Activated CD4-positive, CD25-positive, alpha-beta regulatory T cell (primary cell): ENCODE results near the gene ABCD1.
"Not testable (repeated sequence)": the region's sequence is repeated elsewhere in the genome, so short reads cannot be mapped to it uniquely, and the experiment has no call there.

Source experiments
- DNase-seq, 4 experiments: peaks; one replicate each; lab custom pipeline; 2025; lab: John Stamatoyannopoulos, UW

Gene ABCD1

DNA sequence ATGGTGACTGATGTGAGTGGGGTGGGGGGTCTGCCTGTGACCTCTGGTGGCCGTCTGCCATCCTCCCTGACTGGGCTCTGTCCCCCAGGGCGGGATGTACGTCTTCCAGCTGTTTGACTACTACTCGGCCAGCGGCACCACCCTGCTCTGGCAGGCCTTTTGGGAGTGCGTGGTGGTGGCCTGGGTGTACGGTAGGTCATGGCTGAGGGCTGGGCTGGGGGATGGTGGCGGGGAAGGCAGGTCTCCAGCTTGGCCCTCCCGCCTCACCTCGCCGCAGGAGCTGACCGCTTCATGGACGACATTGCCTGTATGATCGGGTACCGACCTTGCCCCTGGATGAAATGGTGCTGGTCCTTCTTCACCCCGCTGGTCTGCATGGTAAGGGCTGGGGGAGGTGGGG is 30.4 kb upstream of the ABCD1 start:
- not testable (repeated sequence) for DNase-seq

DNA sequence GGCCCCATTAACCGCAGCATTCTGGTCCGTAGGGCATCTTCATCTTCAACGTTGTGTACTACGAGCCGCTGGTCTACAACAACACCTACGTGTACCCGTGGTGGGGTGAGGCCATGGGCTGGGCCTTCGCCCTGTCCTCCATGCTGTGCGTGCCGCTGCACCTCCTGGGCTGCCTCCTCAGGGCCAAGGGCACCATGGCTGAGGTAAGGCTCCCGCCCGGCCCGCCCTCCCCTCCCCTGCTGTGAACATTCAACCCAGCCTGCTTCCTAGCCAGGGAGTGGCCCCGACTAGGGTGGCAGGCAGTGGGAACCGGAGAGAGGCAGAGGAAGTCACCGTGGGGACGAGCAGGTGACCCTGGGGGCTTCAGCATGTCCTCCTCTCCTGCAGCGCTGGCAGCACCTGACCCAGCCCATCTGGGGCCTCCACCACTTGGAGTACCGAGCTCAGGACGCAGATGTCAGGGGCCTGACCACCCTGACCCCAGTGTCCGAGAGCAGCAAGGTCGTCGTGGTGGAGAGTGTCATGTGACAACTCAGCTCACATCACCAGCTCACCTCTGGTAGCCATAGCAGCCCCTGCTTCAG is 29.9 kb upstream of the ABCD1 start:
- no peak for DNase-seq

- DNase-seq: no peak
Observed at GRCh38 chrX:153696100-153696499, 28.6 kb upstream of the ABCD1 start.

GRCh38 chrX:153696538-153696937 is 28.1 kb upstream of the ABCD1 start:
- DNase-seq: not testable (repeated sequence)

- not testable (repeated sequence) for DNase-seq
Observed at GRCh38 chrX:153696986-153697722, 27.5 kb upstream of the ABCD1 start.

DNA sequence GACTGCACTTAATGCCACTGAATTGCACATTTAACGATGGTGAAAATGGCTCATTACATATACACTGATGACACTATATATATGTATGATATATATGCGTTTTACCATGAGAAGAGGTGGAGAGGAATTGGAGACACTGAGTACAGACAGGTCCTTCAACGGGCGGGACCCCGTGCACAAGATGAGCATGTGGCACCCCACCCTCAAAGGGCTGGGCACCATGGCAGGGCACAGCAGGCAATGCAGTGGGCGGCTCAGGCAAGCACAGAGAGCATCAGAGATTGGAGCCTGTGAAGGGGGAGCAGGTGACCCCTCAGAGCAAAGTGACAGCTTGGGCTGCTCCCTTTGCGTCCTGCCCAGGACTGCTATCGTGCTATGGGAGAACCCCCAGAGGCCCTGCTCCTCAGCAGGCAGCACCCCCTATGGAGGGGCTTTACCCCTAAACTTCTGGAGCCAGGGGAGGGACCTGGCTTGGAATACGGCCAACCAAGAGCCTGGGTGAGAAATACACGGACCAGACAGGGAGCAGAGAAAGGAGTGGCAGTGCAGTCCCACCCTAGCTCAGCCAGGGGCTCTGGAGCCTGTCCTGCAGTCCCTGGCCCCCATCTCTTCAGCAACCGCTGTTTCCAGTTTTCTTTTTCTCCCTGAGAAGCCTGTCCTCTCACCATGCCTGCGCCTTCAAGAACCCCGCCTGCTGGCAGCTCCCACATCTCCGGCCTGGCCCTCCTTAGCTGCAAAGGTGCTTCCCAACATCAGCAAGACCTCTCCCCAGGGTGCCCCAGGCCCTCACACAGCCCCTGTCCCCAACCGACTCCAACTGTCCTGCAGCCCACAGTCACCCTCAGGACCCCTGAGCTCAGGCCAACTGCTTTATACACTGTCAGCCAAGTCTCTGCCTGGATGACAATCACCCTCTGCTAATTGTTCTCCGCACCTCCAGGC is 26.5 kb upstream of the ABCD1 start:
- no peak for DNase-seq

DNA sequence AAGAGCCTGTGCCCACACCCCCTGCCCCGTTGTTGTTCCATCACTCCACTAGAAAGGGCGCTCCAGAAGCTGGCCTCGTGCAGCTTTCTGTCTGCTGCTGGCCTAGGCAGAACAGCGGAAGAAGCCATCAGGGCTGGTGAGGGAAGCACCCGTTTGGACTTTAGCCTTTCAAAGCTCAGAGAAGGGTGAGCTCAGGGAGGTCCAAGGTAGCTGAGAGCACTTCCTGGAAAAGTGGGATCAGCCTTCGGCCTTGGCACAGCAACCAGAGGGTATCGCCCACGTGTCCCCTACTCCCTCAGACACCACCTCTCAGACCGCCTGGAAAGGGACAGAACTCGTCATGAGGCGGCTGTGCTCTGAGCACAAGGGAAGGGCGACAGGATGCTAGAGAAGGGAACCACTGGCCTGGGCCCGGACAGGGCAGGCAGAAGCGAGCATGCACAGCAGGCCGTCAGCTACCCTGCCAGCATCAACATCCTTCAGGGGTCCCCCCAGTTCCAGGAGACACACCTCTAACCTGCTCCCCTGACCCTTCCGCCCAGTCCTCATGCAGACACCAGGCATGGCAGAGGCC is 25.4 kb upstream of the ABCD1 start:
- DNase-seq: not testable (repeated sequence)

- not testable (repeated sequence) for DNase-seq
Observed at GRCh38 chrX:153699784-153700371, 24.8 kb upstream of the ABCD1 start.

- DNase-seq: no peak
Observed at GRCh38 chrX:153700376-153700945, 24.2 kb upstream of the ABCD1 start.

GRCh38 chrX:153700967-153701366 is 23.7 kb upstream of the ABCD1 start:
- DNase-seq: no peak

- DNase-seq: no peak
Observed at GRCh38 chrX:153701706-153702105, 22.9 kb upstream of the ABCD1 start.

DNA sequence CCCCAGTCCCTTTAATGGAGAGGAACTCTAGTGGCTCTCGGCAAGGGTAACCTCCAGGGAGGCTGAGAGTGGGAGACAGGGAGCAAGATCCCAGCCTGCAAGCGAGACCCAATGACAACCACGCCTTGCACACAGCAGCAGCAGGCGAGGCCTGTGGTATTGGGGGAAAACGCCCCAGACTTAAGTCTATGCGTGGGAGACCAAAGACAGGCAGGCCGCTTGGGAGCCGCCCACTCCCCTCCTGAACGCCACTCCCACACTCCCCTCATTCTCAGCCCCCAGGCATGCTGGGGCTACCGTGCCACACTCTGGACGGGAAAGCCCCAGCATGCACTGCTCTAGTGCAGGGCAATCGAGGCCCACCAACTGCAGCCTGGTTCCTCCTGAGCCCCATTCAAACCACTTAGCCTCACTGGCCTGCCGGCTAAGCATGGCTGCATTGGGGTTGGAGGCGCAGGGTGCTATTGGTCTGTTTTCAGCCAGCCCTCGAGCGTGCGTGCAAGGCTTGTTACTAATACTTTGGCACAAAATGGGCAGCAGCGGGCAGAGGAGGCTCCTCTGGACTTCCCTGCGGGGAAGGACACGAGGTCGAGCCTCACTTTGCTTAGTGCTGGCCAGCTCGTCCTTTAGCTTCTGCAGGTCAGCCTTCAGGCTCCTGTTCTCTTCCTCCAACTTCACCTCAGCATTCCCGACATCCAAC is 22.2 kb upstream of the ABCD1 start:
- no peak for DNase-seq

DNA sequence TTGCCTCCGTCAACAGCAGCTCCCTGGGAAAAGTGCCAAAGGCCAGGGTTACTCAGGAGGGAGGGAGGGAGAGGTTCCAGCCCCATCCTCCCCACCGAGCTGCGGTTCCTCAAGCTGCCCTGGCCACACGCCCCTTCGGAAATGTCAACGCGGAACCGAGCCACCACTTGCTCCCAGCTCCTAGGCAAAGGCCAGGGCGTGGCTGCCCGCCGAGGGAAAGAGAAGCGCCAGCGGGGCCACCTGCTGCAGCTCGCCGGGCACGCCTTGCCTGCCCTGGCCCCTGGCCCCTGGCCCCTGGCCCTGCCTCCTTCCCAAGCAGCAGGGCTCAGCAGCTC is 21.7 kb upstream of the ABCD1 start:
- no peak for DNase-seq

DNA sequence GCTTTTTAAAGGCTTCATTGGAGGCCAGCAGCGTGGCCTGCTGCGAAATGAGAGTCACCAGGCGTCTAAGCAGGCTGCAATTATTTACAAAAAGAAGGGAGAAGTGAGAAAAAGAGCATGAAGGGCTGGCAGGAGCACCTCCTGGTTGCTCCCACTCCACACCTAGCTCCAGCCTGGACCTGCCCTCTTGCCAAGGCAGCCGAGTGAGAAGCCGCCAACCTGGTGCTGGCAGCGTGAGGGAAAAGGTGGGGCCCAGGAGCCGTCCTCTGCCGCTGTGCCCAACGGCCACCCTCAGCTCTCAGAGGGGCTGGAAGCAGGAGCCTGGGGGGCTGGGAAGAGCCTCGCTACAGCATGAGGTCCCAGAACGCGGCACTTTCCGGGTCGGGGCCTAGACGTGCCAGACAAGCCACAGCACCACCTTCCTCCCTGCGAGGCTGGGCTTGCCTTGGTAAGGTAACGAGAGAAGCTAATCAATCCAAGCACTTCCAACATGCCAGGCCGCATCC is 20.6 kb upstream of the ABCD1 start:
- DNase-seq: no peak

GRCh38 chrX:153704631-153705402 is 19.8 kb upstream of the ABCD1 start:
- DNase-seq: not testable (repeated sequence)

DNA sequence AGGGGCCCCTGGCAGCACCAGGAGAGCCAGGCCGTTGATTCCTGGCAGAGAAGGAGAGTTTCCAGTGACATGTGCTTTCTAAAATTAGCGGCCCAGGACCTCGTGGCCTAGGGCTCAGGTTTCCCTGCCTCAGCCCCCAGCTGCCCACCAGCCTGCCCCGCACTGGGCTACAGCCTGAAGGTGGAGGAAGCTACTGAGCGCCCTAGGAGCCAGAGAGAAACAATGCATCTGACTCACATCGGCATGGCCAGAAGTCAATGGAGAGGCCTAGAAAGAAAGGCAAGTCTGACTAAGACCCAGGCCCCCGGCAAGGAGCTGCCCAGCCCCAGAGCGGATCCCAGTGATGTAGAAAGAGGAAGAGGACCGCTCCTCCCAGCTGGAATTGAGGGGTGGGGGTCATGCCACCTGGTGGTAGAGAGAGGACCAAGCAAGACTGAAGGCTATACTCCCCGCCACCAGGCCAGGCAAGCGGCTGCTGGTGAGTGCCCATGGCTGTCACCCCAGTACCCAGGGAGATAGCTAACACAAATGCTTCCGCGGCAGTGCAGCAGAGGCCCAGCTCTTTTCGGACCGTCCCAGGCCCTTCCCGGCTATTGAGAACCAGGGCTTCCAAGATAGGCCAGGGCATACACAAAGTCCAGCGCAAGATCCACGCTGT is 19.1 kb upstream of the ABCD1 start:
- not testable (repeated sequence) for DNase-seq

DNA sequence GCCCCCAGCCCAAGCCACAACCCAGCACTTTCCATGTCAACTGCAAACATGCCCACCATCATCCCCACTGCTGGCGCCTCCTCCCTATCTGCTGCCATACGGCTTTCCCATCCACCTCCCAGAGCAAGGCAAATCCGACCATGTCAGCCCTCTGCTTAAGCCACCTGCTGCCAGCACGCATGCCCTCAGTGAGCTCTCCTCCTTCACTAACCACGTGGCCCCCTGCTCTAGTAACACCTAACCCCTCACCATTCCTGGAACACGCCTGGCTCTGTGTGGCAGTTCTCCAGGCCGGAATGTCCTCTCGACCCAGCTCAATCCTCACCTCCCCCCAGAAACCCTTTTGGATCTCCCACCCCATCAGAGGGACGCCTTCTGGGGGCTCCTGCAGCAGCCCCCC is 17.9 kb upstream of the ABCD1 start:
- DNase-seq: no peak

DNA sequence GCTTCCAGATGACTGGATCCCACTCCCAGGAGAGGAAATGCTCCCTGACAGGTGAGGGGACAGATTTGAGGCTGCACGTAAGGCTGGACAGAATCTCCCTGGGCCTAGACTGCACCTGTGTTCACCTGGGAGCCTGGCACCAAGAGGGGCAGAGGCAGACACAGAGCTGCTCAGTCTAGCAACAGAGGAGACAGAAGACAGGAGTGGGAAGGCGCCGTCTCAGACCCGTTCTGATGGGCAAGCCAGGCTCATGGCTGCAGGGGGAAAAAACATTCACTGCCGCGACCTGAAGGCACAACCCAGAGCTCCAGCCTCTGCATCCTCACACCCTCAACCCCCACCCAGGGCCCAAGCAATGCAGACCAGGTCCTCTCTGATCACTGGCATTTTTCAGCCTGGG is 17.2 kb upstream of the ABCD1 start:
- no peak for DNase-seq

- no peak for DNase-seq
Observed at GRCh38 chrX:153708415-153708814, 16.2 kb upstream of the ABCD1 start.
